AG09319 (cell line): ENCODE data around the gene NSMCE4A.

Source experiments
- DNase-seq: peaks from one replicate; pipeline ENCODE4 v3.0.0-alpha.2; 2010; ENCODE audit warnings: low read depth; ENCODE audit errors: extremely low read depth
- TF ChIP-seq, protein P1 (sequence below): IDR thresholded peaks from 2 replicates; pipeline ENCODE4 v1.5.1; 2011; ENCODE audit warnings: low read depth, mild to moderate bottlenecking, inconsistent platforms, low read length, moderate library complexity

Gene NSMCE4A

DNA sequence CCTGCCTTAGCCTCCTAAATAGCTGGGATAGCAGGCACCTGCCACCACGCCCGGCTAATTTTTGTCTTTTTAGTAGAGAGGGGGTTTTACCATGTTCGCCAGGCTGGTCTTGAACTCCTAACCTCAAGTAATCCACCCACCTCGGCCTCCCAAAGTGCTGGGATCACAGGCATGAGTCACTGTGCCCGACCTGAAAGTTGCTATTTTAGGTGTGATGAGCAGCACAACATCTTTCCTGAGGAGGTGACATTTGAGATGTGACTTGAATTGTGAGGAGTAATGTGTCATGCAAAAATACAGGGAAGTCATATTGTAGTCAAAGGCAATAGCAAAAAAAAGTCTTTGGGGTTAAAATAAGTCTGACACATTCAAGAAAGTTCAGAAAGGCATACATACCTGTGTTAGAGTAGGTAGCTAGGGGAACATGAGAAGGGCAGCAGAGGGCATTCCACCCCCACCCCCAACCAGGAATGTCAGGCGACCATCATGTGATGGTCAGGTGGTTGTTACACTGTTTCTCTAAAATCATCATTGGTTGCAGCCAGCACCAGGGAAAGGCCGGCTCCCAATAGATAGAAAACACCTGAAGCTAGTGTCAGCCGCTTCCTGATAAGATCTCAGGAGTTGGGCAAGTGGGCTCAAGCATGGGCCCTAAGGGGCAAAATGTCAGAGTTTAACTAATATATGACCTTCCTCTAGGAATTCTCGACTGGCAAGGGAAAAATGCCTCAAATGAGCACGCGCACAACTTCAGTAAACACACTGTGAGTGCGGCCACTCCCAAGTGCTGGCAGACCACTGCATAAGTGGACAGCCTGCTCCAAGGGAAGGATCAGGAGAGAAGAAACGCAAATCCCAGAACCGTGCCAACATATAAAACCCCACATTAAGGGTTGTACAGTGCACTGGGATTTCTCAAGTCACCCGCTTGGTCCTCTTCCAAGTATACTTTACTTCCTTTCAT is 13.6 kb upstream of the NSMCE4A start, which contains the start of gene TACC2:
Gene TACC2, plus strand, starts transcription at position 803 of the 964 bp plus-strand sequence. CDS start 32,819 bp downstream, outside the sequence.
- TF ChIP-seq, protein P1, sequence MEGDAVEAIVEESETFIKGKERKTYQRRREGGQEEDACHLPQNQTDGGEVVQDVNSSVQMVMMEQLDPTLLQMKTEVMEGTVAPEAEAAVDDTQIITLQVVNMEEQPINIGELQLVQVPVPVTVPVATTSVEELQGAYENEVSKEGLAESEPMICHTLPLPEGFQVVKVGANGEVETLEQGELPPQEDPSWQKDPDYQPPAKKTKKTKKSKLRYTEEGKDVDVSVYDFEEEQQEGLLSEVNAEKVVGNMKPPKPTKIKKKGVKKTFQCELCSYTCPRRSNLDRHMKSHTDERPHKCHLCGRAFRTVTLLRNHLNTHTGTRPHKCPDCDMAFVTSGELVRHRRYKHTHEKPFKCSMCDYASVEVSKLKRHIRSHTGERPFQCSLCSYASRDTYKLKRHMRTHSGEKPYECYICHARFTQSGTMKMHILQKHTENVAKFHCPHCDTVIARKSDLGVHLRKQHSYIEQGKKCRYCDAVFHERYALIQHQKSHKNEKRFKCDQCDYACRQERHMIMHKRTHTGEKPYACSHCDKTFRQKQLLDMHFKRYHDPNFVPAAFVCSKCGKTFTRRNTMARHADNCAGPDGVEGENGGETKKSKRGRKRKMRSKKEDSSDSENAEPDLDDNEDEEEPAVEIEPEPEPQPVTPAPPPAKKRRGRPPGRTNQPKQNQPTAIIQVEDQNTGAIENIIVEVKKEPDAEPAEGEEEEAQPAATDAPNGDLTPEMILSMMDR = no peak
- no peak for DNase-seq

DNA sequence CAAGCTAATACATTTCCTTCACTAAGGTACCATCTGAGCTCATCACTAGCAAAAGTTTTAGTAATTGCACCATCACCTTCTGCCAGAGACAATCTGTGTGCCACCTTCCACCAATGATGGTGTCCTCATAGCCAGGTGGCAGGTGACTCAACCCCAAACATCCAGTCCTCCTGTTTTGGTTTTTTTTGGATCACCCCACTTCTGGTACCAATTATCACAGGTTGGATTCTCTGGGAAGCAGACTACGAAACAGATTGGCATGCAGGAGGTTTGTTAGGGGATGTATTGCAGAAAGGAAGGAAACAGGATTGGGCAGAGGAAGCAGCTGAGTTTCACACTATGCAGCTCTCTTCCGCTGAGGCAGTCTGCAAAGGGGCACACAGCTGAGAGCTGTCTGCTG is 9.4 kb upstream of the NSMCE4A start:
- TF ChIP-seq, protein P1 = no peak
- no peak for DNase-seq

DNA sequence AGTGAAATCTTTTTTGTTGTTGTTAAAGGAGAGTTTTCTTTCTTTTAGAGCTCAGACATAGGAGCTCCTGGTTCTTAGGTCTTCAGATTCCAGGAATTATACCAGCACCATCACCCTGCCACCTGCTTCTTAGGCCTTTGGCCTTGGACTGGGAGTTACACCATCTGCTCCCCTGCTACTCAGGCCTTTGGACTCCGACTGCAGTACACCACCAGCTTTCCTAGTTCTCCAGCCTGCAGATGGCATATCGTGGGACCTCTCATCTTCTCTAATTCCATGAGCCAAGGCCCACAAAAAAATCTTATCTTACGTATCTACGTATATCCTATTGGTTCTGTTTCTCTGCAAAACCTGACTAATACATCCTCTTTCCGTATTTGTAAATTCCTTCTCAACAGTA is 8.8 kb upstream of the NSMCE4A start:
- TF ChIP-seq, protein P1 = no peak
- no peak for DNase-seq

DNA sequence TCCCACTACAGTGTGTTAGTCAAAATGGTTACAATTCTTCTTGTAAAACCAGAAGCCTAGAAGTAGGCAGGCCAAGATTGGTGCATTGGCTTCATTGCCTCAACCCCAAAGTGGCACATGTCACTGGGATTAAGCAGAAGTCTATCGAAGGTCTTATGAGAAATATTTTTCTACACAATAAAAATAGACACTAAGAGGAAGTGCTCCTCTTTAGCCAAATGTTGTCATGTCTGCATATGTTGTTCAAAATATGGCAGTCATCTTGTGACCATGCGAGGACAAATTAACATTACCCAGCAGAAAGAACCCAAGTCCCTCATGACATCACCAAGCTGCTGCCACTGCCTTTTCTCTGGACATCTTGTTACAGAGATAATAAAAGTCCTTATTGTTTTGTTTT is 6.3 kb upstream of the NSMCE4A start:
- TF ChIP-seq, protein P1 = no peak
- DNase-seq = no peak

DNA sequence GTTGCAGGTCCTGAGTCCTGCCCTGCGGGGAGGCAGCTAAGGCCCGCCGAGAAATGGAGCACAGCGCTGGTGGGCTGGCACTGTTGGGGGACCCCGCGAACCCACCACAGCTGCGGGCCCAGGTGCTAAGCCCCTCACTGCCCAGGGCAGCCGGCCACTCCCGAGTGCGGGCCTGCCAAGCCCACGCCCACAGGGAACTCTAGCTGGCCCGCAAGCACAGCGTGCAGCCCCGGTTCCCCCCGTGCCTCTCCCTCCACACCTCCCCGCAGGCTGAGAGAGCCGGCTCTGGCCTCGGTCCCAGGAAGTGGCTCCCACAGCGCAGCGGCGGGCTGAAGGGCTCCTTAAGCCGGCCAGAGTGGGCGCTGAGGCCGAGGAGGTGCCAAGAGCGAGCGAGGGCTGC is 3.5 kb upstream of the NSMCE4A start:
- no peak for DNase-seq
- TF ChIP-seq, protein P1 = no peak

DNA sequence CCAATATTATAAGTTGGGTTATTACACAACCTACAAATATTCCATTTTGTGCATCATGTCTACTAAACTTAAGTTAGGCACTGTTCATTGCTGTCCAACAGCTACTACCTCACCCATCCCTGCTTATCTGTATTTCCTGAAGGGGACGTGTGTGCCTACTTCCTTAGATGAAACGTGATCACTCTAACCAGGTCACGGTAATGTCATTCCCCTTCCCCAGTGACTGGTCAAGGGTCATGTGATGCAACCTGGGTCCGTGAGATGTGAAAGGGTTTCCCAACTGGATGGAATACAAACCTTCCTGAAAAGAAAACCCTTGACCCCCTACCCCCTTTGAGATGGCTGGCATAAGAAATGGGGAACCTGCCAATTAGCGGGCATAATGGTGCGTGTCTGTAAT is 1.6 kb upstream of the NSMCE4A start:
- TF ChIP-seq, protein P1 = no peak
- no peak for DNase-seq
